Kidney epithelial cell (primary cell): ENCODE data around the gene FOXP1. TPM values are rescaled to one million over a fixed set of nuclear protein-coding genes. Genes with fewer than 3 reads are reported as not detected.

ENCODE experiments used
- DNase-seq: peaks from one replicate; pipeline ENCODE4 v3.0.0-alpha.2; 2010; ENCODE audit warnings: low read depth
- H3K27me3 ChIP-seq: 2 replicates; pipeline ENCODE4 v1.6.0; 2011; ENCODE audit warnings: low read length; ENCODE audit not compliant: control insufficient read depth, insufficient read depth
- H3K36me3 ChIP-seq: 2 replicates; pipeline ENCODE4 v1.5.1; 2011; ENCODE audit warnings: low read length; ENCODE audit not compliant: control insufficient read depth, insufficient read depth
- H3K4me3 ChIP-seq: 2 replicates; pipeline ENCODE4 v1.5.1; 2011; ENCODE audit warnings: low read depth, mild to moderate bottlenecking, control low read depth, low read length
- total RNA-seq: library from RNA; depleted of rRNA; stranded (reverse); fragments of >200 nt; gene quantifications from 2 replicates; pipeline ENCODE4 v1.2.3, GENCODE V29; 2015
- TF ChIP-seq, protein P1 (sequence below): IDR thresholded peaks from 2 replicates; pipeline ENCODE4 v1.5.1; 2011; ENCODE audit warnings: mild to moderate bottlenecking, moderate library complexity, low read length, control low read depth, inconsistent platforms; ENCODE audit not compliant: insufficient read depth, poor library complexity, severe bottlenecking

FOXP1 gene
- total RNA-seq, 1 donor from 2014 or later, result 75.0 TPM

DNA sequence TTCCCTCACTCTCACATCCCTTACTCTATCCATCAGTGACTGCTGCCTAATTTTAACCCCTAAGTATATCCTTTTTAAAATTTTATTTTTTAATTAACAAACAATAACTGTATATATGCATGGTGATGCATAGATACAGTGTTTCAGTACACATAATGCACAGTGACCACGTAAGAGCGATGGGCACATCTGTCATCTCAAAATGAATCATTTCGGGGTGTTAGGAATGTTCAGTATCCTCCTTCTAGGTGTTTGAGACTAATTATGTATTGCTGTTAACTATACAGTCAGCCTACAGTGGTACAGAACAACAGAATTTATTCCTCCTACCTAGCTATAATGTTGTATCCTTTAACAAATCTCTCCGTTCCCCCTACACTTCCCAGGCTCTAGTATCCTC lies 307.0 kb downstream of the FOXP1 start:
- Histone ChIP-seq H3K4me3 (no peak overlapping the region), H3K36me3 (no peaks in the 10 kb centered on the region), H3K27me3 (no peaks in the 10 kb centered on the region)
- TF ChIP-seq, protein P1, sequence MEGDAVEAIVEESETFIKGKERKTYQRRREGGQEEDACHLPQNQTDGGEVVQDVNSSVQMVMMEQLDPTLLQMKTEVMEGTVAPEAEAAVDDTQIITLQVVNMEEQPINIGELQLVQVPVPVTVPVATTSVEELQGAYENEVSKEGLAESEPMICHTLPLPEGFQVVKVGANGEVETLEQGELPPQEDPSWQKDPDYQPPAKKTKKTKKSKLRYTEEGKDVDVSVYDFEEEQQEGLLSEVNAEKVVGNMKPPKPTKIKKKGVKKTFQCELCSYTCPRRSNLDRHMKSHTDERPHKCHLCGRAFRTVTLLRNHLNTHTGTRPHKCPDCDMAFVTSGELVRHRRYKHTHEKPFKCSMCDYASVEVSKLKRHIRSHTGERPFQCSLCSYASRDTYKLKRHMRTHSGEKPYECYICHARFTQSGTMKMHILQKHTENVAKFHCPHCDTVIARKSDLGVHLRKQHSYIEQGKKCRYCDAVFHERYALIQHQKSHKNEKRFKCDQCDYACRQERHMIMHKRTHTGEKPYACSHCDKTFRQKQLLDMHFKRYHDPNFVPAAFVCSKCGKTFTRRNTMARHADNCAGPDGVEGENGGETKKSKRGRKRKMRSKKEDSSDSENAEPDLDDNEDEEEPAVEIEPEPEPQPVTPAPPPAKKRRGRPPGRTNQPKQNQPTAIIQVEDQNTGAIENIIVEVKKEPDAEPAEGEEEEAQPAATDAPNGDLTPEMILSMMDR, result no peak
- no peak for DNase-seq

DNA sequence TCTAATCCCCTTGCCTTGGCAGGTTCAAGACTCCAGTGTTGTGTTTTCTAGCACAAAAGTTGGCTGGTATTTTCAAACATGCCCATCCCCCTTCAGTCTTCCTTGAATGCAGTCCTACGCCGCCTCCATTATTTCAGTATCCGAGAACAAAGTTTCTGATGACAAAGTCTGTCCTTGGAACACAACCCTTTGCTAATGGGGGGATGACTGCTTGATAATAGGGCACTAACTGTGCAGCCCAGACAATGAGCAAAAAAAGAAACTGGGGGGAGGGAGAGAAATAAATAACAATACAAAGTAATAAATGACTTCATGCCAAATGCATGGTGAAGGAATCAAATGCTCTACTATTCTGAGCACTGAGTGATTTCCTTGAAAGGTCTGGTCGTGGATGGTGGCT lies 310.1 kb downstream of the FOXP1 start:
- no peaks in the 10 kb centered on the region for H3K36me3 ChIP-seq
- no peak overlapping the region for H3K4me3 ChIP-seq
- TF ChIP-seq, protein P1, result no peak
- no peak for DNase-seq
- H3K27me3 ChIP-seq, result no peaks in the 10 kb centered on the region

DNA sequence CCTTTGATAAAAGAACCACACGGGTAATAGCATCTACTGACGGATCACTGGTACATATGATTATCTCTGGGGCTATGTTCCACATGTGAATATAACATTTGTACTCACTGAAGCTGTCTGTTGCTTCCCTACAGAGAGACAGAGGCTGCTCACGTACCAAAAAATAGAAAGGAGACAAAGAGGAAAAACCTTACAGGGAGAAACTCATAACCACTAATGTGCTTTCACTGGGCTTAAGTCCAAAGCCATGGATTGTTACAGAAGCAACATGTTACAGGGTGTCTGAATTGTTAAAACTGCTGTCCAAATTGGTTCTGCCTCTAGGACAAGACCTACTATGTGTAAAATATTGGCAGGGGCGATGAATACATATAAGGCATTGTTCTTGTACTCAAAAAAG lies 311.9 kb downstream of the FOXP1 start:
- TF ChIP-seq, protein P1, result no peak
- H3K27me3 ChIP-seq, result no peaks in the 10 kb centered on the region
- no peak for DNase-seq
- H3K36me3 ChIP-seq, result no peaks in the 10 kb centered on the region
- no peak overlapping the region for H3K4me3 ChIP-seq

DNA sequence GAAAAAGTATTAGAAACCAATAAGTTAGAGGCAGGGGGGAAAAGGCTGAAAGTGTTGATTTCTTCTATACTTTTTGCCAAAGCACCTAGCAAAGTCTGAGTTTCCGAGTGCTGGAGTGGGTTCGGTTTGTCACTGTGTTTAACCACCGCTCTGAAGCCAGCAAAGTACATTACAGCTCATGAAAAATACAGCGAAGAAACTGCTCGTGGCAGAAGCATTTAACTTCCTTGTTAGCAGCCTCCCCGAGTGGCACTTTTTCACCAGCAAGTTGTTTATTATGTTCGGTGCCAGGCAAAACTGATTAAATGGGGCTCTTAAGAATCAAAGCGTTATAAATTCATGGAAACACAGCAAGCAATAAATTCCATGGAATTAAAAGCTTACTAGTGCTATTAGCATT lies 313.6 kb downstream of the FOXP1 start:
- DNase-seq, result no peak
- Histone ChIP-seq H3K36me3 (no peaks in the 10 kb centered on the region), H3K4me3 (no peak overlapping the region), H3K27me3 (no peaks in the 10 kb centered on the region)
- TF ChIP-seq, protein P1, result no peak

DNA sequence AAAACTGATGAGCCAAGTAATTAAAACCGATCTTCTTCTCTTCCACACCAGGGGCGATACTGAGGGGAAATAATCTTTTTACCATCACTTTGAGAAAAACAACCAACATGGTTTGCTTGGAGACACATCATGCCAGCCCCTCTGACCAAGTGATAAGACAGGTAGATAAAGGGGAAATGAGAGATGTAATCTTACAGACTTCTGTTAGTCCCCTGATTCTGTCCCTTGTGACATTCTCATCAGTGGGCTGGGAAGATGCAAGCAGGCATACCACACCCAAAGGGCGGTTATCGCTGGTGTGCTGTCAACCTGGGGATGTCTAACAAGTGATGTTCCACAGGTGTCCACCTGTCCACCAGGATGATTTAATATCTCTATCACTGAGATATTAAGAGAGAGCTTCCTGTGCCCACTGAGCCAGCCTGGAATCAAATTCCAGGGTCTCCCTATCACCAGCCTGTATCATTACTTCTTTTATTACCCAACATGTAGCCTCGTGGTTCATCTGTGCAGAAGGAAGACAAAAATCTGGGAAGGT lies 315.0 kb downstream of the FOXP1 start:
- Histone ChIP-seq H3K27me3 (no peaks in the 10 kb centered on the region), H3K4me3 (no peak overlapping the region), H3K36me3 (no peaks in the 10 kb centered on the region)
- DNase-seq, result no peak
- TF ChIP-seq, protein P1, result no peak

DNA sequence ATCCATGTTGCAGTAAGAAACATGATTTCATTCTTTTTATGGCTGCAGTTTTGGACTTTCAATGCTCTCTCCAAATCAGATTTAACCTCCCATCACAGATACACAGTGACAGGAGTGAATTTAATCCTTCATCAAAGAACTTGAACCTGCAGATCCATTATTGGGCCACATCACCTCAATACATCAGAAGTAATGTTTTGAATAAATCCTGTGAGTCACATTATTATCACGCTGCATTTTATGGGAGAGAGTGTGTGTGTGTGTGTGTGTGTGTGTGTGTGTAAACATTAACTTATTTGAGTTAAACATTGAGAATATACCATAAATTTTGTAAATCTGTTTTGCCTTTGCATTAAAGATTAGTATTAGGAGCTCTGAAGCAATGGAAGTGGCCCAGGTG lies 316.7 kb downstream of the FOXP1 start:
- Histone ChIP-seq H3K36me3 (no peaks in the 10 kb centered on the region), H3K4me3 (no peak overlapping the region), H3K27me3 (no peaks in the 10 kb centered on the region)
- no peak for DNase-seq
- TF ChIP-seq, protein P1, result no peak
